MM.1S (cell line): ENCODE data around the gene NAB2.

Source experiments
- EZH2 ChIP-seq: fragments of 300-600 bp; sonication (generic); optimal IDR thresholded peaks from 2 replicates; pipeline ENCODE3; 2017; ENCODE audit warnings: low read depth, mild to moderate bottlenecking, antibody characterized with exemption, low read length, mixed read lengths
- EZH2phosphoT487 ChIP-seq: fragments of 300-600 bp; sonication (generic); IDR thresholded peaks from 2 replicates; pipeline ENCODE4 v1.6.1; 2018; ENCODE audit warnings: antibody characterized with exemption, low read length
- TF ChIP-seq, protein P1 (sequence below): fragments of 300-600 bp; sonication (generic); IDR thresholded peaks from 2 replicates; pipeline ENCODE4 v1.5.1; 2016; ENCODE audit warnings: antibody characterized with exemption, low read length, mixed read lengths

DNA sequence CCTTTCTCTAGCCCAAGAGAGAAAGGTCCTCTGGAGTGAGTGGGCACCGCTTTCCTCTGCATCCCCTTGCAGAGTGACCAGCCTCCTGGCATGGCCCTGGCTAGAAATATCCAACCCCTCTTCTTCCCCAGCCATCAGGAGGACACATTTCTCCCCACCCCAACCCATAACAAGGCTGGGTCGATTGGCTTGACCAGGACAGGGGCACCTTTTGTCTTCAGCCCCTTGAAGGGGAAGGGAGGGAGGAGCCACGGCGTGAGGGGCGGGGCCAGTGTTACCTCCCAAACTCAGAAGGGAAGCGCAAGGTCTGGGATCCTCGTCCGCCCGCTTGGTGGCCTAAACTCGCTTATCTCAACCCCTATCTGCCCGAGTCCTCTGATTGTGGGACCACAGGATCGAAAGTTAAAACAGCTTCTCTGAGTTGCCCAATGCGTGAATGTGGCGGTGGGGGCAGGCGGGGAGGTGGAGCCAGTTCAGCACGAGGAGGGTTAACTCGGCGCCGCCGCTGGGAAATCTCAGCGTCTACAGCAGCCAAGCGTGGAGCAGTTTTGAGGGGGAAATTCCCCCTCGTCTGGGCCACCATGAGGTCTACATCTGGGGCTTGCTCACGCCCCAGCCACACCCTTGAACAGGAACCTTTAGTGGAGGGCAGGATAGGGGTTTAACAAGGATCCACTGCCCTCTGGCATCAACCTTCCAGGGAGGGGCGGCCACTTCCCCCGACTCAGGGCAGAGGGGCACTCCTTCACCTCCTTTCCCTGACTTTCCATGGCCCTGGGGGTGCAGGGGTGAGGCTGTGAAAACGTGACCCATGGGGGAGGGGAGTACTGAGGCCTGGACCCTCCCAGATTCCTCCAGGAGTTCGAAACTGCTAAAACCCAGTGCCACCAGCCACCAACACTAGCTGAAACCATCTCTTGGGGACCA lies 21.5 kb downstream of the NAB2 start:
- TF ChIP-seq, protein P1, sequence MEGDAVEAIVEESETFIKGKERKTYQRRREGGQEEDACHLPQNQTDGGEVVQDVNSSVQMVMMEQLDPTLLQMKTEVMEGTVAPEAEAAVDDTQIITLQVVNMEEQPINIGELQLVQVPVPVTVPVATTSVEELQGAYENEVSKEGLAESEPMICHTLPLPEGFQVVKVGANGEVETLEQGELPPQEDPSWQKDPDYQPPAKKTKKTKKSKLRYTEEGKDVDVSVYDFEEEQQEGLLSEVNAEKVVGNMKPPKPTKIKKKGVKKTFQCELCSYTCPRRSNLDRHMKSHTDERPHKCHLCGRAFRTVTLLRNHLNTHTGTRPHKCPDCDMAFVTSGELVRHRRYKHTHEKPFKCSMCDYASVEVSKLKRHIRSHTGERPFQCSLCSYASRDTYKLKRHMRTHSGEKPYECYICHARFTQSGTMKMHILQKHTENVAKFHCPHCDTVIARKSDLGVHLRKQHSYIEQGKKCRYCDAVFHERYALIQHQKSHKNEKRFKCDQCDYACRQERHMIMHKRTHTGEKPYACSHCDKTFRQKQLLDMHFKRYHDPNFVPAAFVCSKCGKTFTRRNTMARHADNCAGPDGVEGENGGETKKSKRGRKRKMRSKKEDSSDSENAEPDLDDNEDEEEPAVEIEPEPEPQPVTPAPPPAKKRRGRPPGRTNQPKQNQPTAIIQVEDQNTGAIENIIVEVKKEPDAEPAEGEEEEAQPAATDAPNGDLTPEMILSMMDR: 0 out of 2 replicates have a peak, but pooled peaks have one; percentile 4
- TF ChIP-seq EZH2 (no peak), EZH2phosphoT487 (no peak)
